SKM-1 (cell line): ENCODE data around the gene PPP1R37.
"Not testable (repeated sequence)": the region's sequence is repeated elsewhere in the genome, so short reads cannot be mapped to it uniquely, and the experiment has no call there.

Source experiments
- DNase-seq: peaks from one replicate; lab custom pipeline; 2025; ENCODE audit not compliant: unreplicated experiment; lab: John Stamatoyannopoulos, UW

PPP1R37 gene

DNA sequence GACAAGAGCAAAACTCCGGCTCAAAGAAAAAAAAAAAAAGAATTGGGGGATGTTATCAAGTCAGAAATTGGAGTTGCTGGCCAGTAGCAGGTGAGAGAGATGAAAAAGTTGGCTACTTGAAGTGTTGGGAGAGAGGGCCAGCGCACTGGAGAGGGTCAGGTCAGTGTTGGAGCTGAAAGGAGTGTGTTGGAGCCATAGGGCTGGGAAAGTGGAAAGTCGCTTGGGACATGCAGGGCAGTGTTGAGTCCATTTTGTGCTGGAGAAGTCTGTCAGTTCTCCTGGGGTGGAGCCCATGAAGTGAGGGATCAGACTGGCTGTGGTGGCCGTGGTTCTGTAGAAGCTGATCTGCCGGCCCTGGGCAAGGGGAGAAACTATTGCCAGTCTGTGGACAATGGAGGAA is 1.7 kb downstream of the PPP1R37 start:
- no peak for DNase-seq

DNA sequence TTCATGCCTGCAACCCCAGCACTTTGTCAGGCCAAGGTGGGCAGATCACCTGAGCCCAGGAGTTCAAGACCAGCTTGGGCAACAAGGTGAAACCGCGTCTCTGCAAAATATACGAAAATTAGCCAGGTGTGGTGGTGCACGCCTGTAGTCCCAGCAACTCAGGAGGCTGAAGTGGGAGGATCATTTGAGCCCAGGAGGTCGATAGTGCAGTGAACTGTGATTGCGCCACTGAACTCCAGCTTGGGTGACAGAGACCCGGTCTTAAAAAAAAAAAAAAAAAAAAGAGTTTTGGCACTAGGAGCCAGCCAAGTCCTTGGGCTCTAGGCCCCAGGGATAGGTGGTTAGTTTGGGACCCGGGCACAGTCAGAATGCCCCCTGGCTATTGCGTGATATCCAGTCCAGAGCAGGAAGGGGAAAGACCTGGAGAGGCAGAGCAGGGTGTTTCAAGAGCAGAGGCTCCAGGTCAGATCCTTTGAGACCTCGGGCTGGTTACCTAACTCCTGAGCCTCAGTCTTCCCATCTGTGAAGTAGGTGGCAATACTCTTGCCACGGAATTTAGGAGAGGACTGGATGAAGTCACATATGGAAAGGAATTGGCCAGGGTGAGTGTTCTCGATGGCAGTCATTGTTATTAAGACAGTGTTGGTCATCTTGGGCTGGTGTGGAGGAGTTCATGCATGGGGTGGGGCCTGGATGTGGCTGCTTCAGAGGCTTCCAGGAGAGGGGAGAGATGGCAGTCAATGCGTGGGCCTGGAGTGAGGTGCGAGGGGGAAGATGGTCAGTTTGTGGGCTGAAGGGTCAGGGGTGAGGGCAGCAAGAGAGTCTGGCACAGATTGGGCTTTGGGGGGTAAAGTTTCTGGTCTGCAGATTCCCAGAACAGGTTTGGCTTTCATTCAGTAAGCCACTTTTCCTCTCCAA is 2.8 kb downstream of the PPP1R37 start:
- DNase-seq, result no peak

DNA sequence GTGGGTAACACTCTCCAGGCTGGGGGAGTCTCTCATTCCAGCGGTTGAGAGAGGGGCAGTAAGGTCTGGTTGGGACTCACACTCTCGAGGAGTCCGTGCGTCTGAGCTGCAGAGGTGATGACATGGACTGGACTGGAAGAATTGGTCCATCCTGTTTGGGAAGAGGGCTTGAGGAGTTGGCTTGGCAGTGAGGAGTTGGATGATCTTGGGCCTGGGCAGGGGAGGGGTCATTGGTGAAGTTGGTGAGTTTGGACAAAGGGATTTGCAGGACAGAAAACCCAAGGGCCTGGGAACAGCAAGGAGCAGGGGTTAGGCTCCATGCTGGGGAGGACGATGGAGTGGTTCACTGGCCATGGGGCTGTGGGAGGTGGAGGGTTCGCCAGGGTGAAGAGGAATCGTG is 3.7 kb downstream of the PPP1R37 start:
- DNase-seq, result no peak

DNA sequence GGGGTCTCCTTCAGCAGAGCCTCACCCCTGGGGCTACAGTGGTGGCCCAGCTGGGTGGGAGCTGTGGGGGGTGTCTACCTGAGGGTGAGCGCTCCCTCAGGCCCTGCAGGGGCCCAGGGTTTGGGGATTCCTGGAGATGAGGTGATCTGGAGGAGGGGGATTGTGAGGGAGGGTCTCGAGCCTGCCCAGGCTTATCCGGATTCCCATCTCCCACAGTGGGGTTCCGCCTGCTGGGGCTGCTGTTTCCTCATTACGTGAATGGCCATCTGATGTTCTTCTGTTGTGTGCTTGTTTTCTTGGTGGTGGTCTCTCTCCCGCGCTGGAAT is 4.4 kb downstream of the PPP1R37 start:
- no peak for DNase-seq

DNA sequence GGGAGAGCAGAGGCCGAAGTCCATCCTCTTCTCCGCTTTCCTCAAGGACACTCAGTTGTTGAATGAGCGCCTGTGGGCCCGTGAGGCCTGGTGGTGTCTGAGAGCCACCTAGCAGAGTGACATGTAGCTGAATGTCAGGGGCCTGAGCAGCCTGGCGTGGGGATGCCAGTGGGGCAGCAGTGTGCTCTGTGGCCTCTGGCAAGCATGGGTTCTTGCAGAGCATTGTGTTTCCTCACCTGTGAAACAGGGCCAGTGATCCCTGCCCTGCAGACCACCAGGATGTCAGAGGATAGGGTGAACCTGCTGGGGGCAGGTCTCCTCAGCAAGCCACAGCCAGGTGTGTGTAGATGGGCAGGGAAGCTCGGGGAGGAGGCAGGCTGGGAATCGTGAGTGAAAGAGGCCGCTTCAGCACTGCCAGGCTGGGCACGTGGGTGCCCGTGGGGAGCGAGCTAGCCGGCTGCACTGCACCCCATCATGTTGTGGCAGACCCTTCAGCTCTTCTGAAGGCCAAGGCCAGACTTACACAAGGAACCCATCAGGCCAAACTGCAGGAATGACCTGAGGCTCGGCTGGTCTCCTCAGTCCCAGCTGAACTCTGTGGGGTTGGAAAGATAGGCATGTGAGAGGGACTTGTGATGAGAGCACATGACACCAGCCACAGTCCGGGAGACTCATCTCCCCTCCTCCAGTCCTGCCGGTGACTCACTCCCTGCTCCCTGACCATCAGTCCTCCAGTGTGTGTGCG is 5.0 kb downstream of the PPP1R37 start:
- DNase-seq, result no peak

DNA sequence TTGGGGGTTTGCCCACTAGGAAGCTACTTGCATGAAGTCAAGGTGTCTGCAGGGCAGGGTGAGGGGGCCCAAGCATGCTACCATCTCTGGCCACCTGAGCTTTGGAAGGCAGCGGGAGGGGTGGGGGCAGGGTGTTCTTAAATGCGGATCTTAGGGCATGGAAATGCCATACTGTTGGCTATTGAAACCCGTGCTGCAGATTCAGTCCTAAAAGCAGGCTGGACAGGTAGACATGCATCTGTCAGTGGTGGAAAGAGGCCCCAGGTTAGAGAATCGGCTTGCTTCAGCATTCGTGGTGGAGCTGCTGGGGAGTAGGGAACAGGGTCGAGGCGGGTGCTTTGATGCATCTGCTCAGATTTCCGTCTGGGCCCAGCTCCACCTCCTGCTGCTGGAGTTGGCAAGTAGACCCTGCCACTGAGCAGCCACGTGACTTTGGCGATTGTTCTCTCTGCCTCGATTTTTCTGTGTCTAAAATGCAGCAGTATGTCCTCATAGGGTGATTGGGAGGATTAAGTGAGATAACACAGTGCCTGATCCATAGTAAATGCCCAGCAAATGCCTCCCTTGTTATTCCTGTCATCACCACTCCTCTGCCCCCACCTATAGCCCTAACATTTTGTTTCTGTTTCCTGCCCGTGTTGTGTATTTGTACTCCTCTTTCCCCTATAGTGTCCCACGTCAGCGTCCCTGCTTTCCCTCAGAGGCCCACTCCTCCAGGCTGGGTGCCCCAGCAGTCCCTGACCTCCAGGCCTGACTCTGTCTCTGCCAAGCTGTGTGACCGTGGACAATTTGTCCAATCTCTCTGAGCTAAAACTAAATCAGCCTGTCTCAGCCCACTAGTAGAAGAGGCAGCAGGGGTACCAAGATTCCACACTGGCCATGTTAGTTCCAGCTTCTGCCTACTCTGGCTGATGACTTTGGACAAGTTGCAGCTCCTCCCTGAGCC is 5.8 kb downstream of the PPP1R37 start:
- DNase-seq, result no peak

DNA sequence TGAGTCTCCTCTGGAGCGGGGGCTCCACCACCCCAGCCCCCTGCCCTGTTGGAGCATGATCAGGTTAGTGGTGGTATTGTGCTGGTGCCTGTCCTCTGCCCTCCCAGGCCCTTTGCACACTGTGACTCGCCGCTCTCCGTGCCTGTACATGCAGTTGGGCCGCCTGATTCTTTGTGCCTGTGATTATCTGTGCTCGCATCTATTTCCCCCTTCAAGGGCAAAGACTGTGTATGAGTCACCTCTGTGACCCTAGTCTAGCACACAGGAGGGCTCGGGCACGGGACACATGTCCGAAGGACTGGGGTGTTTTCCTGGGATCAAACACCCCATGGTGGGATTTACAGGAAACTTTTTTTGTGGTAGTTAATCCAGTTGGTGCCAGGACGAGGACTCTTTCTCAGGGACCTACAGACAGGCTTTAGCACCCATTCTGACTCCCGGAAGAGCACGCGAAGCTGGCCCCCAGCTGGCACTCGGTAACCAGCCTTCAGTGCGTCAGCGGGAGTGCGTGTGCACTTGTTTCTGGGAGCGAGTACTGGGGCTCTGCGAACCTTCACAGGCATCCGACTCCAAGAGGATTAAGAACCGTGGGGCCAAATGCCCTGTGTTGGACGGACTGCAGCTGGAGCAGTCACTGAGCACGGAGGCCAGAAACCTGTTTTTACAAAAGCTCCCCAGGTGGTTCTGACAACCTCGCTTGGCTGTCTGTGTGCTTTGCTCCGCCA is 6.7 kb downstream of the PPP1R37 start:
- DNase-seq, result no peak

DNA sequence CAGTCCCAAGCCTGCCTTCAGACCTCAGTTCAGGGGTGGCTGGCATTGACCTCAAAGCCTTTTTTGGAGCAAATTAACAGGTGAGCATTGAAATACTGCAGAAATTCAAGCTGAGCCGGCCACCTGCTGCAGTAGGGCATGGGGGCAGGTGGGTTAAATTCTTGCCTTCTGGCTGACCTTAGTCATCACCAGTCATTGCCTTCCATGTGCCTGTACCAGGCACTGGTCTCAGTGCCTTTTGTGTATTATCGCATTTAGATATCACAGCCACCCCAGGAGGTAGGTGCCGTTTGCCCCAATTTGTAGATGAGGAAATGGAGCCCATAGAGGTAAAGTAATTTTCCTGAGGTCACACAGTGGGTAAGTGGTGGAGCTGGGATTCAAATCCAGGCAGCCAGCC is 7.2 kb downstream of the PPP1R37 start:
- no peak for DNase-seq

DNA sequence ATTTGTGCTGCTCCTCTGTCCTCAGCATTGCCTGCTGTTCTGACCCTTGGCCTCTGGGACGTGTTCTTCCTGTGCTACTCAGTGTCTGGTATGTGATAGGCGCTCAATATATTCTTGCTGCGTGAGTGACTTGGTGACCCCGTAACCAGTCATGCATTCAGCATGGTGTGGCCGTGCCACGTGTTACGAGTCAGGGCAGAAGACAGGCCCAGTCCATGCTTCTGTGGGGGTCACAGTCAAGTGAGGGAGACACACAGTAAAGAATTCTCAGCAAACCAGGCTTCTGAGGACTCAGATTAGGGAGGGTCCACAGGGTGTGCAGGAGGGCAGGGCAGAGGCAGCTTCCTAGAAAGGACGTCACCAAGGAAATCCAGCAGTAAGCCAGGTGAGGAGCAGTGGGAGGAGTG is 7.9 kb downstream of the PPP1R37 start:
- DNase-seq, result no peak

DNA sequence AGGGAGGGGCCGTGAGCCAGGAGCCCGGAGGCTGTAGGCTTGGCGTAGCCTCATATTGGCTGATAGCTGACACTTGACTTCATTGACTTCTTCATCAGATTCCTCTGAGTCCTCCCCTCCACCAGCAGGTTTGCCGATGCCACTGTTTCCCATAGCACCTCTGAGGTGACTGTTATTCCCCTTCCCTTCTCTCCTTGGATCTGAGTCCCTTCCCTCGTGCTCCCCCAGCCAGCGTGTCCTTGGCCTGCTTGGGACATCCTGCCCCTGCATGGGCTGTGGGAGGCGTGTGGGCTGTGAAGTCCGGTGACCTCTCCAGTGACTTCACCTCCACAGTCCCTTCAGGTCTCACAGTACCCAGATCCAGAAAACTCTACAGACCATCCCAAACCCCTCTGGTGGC is 8.8 kb downstream of the PPP1R37 start:
- no peak for DNase-seq

DNA sequence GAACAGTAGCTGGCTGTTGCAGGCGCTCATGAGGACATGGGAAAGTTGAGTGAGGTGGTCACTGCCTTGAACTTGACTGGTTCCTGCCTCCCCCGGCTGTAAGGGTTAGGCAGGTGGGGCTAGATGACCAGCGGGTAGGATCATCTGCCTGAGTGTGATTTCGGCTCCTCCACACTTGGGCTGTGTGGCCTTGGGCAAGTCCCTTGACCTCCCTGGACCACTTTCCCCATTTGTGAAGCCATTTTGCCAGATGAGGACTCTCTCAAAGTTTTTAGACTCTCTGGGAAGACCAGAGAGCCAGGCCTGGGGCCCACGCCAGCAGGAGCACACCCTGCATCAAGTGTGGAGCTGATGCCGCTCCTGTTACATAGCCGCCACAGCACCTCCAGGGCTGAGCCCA is 9.5 kb downstream of the PPP1R37 start:
- DNase-seq, result no peak

DNA sequence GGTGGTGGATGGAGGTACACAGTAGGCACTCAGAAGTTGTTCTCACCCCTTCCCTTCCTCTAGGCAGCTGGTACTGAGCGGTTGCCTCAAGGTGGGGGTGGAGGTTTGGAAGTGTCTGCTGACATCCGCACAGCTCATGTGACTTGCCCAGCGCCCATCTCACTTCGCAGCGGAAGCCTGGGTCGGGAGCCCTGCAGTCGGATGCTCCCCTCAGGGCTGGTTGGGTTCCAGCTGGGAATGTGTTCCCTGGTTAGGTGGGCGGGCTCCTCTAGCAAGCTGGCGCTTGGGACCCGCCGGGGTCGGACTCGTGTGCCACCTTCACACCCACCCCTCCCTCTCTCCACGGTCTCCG is 10.2 kb downstream of the PPP1R37 start:
- DNase-seq, result no peak

DNA sequence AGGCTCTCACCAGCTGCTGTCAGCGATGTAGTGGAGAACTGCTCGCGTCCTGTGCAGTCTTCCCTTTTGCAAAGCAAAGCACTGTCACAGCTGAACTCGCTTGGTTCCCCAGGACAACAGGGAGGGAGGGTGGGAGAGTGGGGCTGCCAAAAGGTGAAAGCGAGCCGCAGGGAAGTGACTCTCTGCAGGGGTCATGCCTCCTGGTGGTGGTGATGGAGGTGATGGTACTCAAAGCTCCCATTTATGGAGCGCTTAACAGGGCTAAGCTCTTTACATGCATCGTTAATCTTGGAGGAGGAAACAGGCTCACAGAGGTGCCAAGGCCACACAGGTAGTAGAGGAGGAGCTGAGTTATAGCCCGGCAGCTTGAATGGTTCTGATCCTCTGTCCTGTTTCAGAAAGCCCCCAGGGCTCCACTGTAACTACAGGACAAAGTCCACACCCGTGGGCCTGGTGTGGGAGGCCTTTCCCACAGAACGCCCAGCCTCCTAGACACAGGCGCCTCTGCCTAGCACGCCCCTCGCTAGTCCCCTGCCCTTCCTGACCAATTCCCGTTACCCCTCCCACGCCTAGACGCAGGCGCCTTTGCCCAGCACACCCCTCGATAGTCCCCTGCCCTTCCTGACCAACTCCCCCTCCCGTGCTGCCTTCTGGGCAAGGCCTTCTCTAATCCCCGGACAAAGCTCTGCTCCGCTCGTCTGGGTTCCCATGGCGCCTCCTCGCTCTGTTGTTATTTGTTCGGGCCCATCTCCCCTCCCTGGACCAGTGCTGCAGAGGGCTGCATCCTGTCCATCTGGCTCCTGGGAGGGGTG is 10.7 kb downstream of the PPP1R37 start:
- DNase-seq, result no peak

DNA sequence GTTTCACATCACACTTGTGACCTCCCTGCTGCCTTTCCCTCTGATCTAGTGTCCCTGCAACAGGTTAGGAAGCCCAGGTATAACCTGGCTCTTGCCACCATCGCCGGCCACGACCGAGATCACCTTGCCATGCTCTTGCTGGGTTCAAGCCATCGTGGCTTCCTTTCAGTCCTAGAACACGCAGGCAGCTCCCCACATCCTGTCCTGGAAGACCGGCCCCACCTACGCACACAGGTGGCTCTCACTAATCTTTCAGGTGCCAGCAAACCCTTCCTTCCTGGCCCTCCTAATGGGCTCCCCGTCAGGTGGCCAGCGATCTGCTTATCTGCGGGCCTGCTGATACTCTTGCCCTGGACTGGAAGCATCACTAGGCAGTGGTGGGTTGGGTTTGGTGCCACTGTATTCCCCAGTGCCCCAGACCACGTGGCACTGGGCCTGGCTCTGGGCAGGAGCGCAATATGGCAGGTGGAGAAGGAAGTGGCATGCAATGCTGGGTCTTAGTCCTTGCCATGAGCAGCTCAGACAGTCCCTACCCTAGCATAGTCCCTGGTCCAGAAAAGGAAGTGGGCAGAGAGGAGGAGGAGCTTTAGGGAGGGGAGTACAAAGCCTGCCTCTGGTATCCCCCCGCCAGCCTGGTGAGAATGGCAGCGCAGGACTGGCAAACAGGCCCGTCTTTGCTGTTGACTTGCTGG is 11.8 kb downstream of the PPP1R37 start:
- DNase-seq, result no peak

DNA sequence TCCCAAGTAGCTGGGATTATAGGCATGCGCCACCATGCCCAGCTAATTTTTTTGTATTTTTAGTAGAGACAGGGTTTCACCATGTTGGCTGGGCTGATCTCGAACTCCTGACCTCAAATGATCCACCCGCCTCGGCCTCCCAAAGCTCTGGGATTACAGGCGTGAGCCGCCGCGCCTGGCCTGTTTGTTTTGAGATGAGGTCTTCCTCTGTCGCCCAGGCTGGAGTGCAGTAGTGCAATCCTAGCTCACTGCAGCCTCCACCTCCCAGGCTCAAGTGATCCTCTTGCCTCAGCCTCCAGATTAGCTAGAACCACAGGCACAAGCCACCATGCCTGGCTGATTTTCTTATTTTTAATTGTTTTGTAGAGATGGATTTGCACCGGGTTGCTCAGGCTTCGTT is 13.4 kb downstream of the PPP1R37 start:
- DNase-seq, result not testable (repeated sequence)

DNA sequence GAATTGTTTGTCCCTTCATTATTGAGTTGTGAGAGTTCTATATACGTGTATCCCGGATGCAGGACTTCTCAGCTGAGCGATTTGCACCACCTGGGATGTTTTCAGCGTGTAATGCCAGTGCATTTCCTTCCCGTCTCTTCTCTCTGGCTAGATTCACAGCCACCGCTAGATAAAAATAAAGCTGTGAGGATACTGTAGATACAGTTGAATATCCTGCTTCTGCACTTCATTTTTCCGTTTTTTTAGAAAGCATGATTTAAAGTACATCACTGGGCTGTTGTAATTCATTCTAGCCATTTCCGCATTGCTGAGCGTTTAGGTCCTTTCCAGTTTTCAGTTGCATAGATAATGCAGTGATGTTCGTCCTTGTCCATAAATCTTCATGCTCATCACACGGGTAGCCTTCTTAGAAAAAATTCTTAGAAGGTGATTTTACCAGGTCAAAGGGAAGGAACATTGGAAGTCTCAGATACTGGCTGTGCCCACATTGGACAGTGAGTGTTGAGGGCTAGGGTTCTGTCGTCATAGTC is 14.7 kb downstream of the PPP1R37 start:
- no peak for DNase-seq

DNA sequence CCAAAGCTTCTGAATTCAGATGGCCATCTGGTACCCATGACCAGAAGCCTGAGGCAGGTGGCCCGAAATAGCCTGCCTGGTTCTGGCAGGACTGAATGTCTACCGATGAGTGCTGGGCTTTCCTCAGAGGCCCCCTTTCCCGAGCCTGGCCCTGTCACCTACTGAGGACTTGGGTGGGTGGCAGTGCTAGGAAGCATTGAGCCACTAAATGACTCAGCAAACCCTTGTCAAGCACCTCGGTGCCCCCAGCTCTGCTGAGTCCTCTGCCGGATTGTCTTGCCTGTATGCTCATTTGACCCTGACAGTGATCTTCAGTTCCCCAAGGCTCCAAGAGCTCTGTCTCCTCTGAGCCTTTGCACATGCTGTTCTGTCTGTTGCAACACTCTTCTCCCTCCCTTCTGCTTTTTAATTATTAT is 17.9 kb downstream of the PPP1R37 start:
- DNase-seq, result no peak

DNA sequence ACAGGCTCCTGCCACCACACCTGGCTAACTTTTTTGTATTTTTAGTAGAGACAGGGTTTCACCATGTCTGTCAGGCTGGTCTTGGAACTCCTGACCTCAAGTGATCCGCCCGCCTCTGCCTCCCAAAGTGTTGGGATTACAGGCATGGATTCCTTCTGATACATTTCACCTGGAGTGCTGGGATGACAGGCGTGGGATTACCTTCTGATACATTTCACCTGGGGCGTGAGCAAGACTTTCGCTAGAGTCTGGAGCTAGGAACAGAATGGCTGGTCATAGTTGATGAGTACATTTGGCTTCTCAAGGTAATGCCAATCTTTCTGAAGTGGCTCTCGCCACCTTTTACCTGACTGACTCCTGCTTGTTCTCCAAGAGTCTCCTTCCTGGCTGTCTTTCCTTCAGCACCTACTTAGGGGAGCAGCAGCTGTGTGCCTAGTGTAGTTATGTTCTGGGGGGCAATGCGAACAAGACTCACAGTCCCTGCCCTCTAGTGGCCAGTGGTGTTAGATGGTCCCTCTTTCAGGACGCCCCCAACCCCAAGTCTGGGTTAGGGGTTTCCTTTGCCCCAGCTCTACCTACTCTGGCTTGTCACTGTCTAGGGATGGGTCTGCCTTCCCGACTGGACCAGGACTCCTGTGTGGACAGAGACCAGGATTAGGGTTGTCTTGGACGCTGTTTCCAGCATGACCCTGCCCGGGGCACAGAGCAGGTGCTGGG is 19.3 kb downstream of the PPP1R37 start:
- no peak for DNase-seq

DNA sequence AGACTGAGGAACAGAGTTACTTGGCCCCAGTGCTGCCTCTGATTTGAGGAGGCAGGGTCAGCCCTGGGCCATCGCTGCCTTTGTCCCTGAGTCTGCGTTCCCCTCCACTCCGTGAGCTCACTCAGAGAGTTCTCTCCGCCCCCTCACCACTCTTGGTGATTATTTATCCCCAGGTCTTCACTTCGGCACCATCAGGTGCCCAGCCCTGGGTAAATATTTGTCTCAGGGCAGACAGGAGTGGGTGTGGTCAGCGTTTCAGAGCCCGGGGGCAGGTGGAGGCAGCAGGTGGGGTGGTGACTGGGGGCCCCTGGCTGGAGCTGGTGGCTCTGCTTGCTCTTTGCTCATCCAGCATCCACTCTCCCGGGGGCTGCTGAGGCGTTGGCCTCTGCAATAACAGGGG is 20.6 kb downstream of the PPP1R37 start:
- DNase-seq, result no peak
